Tibial nerve (tissue), 3 donors: ENCODE data around the gene ATXN7L1.

Experiments used
- POLR2A ChIP-seq, 2 donors: fragments of 450-650 bp; IDR thresholded peaks; one replicate each; pipeline ENCODE4 v1.6.1; 2017; ENCODE audit warnings: antibody characterized with exemption in 2 of 2, mild to moderate bottlenecking in 2 of 2, moderate library complexity in 2 of 2
- TF ChIP-seq, protein P1 (sequence below), 5 experiments: fragments of 200-600 bp in 3 of 5; fragments of 450-650 bp in 2 of 5; sonication (generic) in 3 of 5; IDR thresholded peaks; one replicate each; pipeline ENCODE4 v1.5.1; 2016 to 2019; ENCODE audit warnings: antibody characterized with exemption in 5 of 5, mild to moderate bottlenecking in 3 of 5, moderate library complexity in 2 of 5

DNA sequence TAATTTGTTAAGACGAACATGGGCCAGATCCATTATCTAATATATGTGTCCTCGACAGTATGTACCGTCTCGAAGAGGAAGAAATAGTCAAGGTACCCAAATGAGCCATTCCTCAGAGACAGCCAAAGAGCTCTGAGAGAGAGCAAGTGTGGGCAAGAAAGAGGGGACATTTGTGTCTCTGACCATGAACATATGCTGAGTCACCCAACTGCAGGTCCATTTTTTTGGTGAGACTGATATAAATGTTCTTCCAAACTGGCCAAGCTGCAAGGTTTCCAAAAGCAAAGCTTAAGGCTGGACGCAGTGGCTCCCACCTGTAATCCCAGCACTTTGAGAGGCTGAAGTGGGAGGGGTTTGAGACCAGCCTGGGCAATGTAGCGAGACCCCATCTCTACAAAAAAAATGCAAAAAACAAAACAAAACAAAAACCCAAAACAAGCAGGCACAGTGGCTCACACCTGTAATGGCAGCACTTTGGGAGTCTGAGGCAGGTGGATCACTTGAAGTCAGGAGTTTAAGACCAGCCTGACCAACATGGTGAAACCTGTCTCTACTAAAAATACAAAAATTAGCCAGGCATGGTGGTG lies 26.0 kb upstream of the ATXN7L1 start:
- TF ChIP-seq, protein P1, sequence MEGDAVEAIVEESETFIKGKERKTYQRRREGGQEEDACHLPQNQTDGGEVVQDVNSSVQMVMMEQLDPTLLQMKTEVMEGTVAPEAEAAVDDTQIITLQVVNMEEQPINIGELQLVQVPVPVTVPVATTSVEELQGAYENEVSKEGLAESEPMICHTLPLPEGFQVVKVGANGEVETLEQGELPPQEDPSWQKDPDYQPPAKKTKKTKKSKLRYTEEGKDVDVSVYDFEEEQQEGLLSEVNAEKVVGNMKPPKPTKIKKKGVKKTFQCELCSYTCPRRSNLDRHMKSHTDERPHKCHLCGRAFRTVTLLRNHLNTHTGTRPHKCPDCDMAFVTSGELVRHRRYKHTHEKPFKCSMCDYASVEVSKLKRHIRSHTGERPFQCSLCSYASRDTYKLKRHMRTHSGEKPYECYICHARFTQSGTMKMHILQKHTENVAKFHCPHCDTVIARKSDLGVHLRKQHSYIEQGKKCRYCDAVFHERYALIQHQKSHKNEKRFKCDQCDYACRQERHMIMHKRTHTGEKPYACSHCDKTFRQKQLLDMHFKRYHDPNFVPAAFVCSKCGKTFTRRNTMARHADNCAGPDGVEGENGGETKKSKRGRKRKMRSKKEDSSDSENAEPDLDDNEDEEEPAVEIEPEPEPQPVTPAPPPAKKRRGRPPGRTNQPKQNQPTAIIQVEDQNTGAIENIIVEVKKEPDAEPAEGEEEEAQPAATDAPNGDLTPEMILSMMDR (IDR thresholded peaks at IDR 0.05): no peak
- TF ChIP-seq POLR2A (IDR thresholded peaks at IDR 0.05): no peak
